ENCODE results near the gene C12orf76.
"Not testable (repeated sequence)": the region's sequence is repeated elsewhere in the genome, so short reads cannot be mapped to it uniquely, and the experiment has no call there.

Gene C12orf76, protein sequence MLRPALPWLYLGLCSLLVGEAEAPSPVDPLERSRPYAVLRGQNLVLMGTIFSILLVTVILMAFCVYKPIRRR

DNA sequence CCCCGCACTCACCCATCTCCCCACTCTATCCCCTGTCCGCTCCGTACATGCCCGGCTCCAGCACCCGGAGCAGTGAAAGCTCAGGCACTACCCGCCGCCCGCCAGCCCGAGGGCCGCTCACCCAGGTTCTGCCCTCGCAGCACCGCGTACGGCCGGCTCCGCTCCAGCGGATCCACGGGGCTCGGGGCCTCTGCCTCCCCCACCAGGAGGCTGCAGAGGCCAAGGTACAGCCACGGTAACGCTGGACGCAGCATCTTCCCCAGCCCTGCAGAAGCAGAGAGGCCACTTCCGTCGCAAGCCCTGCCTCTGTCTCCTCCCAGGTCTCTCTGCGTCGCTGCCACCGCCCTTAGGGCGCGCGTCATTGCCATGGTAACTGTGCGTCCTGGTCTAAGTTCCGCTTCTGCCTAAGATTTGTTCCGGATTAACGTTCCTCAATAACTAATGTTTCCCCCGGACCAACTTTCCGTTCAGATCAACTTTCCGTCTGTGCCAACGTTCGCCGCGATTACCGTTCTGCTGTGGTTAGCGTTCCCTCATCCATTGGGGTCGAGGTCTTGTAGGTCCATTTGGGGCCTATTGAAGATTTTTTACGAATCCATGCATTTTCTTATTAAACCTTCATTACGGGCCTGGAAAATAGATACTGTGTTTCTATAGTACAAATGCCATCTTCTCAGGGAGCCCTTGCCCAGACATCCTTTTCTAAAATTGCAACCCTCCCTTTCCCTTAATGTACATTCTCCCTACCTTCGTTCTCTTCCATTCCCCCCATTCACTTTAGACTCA, at the start of gene C12orf76:
TSS of gene C12orf76 (minus strand) at position 281 of the 786 bp plus-strand sequence. CDS start at position 254, 27 bp downstream.
- peak; percentile 90 for DNase-seq

DNA sequence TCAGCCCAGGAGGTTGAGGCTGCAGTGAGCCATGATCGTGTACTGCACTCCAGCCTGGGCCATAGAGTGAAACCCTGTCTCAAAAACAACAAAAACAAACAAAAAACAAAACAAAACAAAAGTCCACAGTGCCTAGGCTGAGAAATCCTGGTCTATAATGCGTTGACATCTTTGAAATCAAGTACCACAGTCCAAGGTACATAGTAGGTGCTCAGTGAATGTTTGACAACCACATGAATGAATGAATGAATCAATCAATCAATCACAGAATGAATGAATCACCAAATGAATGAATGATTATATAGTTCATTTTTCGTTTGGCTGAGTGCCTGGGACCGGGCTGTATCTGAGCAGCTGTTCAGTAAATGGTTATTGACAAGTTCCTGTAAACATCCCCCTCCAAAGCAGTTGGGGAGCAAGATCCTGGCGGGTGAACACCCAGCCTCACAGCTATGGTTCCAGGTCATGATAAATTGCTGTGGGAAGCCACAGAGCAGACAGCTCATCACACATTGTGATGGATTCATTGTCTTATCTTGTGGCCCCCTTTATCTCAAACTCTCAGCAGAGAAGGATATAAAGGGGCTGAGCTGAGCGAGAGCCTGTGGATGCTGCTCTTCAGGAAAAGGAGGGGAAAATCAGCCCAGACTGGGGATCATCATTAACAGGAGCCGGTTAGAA, 45.4 kb upstream of the C12orf76 start:
- DNase-seq = no peak

DNA sequence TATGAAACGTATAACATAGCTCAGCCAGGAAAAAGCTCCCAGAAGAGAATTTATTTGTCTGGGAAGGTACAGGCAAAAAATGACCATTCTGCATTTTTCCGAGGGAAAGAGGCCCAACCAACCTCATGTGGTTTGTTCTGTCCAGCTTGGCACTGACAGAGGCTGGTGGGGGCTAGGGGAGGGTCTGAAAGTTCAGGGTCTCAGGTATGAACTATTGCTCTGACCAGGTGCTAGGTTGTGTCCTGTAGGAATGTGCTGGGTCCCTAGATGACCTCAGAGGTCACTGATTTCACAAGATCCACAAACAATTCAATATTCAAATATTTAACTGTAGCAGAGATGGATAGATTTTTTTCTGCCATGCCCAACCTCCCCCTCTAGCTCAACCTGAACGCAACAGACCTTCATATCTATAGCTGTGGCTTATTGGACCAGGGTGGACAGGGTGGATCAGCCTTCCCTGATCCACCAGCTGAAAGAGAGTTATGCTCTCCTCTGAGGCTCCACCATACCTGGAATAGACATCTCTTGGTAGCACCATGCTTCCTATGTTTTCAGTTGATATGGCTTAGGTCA, 42.9 kb upstream of the C12orf76 start:
- no peak for DNase-seq

DNA sequence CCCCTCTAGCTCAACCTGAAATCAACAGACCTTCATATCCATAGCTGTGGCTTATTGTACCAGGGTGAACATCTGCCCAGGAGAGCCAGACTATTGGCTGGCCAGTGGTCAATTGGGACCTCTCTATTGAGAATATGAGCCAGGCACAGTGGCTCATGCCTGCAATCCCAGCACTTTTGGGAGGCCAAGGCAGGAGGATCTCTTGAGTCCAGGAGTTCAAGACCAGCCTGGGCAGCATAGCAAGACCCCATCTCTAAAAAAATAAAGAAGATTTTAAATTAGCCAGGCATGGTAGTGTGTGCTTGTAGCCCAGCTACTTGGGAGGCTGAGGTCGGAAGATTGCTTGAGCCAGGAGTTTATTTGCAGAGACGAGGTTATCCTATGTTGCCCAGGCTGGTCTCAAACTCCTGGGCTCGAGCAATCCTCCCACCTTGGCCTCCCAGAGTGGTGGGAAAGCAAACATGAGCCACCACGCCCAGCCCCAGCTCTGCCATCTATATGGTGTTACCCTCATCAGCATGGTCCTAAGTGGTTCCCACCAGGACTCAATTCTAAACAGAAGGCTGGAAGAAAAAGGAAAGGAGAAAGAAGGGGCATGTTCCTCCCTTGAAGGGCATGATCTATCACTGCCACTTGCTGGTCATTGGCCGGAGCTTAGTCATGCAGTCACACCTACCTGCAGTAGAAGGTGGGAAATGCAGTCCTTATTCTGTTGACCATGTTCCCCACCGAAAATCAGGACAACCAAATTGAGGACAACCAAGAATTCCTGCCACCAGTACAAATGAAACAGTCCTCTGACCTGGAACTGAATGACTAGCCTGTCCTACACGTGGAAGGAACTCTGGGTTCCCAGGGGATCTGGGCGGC, 42.2 kb upstream of the C12orf76 start:
- DNase-seq = no peak

DNA sequence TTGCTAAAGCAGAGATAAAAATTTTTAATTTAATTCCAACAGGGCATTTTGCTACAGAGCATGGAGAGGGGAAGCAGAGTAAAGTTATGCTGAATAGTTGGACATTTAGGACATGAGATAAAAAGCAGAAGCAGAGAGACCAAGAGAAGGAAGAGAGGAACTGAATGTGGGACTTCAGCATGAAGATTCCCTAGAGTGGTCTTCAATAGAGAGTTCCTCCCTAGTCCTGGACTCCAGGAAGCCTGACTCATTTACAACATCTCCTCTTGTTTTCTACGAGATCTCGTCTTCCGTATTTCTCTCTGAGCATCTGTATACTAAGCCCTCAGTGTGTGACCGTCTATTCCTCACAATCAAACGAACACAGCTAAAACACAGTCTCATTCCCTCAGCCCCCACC, 40.6 kb upstream of the C12orf76 start:
- no peak for DNase-seq

DNA sequence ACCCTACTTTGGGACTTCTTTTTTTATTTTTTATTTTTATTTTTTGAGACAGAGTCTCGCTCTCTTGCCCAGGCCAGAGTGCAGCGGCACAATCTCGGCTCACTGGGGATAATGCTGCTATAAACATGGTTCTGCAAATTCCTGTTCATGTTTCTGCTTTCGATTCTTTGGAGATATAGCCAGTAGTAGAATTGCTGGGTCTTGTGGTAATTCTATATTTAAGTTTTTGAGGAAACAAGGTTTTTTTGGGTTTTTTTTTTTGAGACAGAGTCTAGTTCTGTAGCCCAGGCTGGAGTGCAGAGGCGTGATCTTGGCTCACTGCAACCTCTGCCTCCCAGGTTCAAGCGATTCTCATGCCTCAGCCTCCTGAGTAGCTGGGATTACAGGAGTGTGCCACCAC, 39.9 kb upstream of the C12orf76 start:
- DNase-seq = not testable (repeated sequence)

DNA sequence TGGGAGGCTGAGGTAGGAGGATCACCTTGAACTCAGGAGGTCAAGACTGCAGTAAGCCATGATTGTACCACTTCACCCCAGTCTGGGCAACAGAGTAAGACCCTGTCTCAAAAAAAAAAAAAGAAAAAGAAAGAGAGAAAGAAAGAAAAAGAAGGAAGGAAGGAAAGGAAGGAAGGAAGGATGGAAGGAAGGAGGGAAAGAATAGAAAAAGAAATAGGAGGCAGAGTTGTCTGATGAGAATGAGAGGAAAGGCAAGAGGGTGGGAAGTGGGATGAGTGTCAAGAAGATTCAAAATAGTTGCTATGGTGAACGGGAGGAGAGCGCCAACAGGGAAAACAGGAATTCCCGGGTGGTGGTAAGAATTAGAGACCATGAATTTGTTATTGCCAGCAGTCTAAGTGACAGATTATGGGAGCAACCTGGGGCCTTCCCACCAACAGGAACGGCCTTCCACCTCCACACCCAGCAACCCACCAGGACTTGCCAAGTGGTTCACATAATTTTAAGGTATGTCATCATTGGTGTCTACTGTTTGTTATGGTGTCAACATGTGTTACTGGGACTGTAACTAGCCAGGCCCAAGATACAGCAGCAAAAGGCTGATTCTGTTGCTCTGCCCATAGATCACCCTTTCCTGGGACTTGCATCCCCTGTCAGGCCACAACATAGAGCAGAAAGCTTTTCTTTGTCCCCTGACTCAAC, 36.1 kb upstream of the C12orf76 start:
- DNase-seq = no peak

DNA sequence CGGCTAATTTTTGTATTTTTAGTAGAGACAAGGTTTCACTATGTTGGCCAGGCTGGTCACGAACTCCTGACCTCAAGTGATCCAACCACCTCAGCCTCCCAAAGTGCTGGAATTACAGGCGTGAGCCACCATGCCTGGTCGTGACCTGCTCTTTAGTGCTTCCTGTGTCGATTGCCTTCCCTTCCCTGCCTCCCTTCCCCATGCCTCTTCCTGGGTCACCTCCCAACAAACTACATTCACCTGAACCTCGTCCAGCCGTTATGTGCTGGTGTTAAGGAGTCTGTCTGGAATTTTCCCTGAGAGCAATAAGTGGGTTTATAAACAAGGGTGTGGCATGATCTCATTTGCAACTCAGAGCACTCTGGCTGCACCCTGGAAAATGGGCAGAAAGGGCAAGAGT, 32.1 kb upstream of the C12orf76 start:
- DNase-seq = no peak

DNA sequence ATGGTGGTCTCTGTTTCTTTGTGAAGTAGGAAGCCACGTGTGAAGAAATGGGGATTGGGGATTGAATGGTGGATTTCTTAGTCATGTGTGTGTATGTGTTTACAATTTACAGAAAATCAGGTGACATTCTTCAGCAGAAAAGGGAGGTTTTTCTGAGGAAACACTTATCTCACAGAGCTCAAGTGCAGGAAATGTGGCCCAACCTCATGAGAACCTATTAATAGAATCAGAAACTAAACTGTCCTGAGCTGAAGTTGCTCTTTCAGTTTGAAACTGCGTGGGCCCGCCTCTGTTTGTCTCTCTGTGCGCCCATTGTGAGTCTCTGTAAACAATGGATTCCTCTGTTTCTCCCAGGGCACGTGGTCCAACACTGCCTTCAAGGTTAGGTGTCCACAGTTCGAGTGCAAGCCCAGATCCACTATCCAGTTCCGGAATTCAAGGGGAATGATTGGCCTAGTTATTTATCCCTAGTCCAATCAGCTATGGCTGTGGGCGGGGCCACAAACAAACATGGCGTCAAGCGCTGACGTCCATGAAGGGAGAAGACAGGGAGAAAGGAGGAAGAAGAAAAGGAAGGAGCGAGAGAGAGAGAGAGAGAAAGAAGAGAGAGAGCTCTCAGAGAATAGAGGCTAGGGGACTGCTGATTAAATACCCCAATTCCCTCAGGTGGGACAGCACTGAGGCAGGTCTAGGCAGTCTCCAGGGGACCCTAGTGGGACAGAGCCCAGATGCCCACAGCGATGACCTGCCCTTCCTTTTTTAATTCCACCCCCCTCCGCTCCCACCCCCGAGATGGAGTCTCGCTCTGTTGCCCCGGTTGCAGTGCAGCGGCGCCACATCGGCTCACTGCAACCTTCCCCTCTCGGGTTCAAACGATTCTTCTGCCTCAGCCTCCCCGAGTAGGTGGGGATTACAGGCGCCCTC, 31.4 kb upstream of the C12orf76 start:
- DNase-seq = no peak

DNA sequence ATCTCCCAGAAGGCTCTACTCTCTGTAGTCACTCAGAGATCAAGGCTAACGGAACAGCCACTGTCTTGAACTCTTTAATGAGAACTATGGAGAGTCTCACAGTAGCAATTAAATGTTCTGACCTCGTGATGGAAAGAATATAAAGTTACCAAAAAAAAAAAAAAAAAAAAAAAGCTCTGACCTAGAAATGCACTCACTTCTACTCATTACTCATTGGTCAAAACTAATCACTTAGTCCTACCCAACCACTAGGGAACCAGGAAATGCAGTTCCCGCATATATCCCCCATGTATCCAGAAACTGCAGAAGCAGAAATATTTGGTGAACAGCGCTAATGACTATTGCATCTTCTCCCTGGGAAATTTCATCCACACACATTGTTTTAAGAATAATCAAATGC, 29.5 kb upstream of the C12orf76 start:
- DNase-seq = no peak

DNA sequence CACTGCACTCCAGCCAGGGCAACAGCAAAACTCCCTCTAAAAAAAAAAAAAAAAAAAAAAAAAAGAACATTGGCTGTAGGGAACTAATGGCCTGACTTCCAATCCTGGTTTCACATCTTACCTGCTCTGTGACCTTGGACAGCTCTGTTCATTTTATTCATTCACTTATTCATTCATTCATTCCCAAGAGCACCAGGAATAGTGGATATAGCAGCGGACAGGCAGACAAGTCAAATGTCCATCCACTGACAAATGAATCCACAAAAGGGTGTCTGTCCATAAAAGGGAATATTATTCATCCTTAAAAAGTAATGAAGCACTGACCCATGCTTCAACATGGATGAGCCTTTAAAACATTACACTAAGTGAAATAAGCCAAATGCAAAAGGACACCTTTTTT, 27.6 kb upstream of the C12orf76 start:
- no peak for DNase-seq

DNA sequence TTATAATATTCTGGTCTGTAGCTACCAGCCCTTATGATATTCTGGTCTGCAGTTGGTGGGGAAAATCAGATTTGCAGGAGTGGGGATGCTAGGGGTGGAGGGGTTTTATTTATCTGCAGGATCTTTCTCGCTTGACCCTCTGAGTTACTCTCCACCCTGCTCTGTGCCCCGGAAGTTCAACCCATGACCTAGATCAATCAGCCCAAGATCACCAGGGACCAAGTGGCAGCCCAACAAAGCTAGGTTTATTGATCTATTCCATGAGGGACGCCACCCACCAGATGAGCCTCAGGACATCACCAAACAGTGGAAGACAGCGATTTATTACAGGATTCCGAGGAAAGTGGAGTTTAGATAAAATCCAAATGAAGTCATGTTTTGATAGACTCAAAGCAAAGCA, 25.8 kb upstream of the C12orf76 start:
- DNase-seq = no peak

DNA sequence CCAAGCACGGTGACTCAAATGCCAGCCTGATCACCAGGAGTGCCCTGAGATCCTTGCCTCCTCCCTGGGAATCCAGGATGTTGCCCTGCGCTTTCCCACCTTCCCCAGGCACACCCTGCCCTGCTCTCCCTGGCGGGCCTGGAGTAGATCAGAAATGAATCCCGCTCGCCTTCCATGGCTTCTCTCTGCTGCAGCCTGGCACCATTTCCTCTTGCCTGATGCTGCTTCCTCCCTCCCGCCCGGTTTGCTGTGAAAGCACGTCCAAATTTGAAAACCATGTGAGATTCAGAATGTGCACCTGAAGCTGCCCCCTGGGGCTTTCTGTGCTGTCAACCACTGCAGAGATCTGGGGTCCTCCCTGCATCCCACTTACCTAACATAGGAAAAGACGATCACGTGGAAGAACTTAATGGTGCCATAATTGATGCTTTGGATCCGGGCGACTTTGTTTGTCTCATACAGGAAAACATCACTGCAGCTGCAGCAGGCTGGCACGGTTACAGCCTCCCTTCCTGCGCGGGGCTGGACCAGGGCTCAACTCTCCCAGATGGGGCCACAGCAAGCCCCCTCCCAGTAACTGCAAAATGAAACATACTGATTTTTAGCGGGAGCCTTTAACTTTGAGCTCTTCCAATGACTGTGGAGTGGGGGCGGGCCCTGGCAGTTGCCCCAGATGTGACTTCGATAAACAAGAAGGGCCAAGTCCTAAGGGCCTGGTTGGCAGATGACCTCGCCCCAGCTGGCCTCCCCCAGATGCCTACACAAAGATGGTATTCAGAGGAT, 24.9 kb upstream of the C12orf76 start:
- DNase-seq = no peak

DNA sequence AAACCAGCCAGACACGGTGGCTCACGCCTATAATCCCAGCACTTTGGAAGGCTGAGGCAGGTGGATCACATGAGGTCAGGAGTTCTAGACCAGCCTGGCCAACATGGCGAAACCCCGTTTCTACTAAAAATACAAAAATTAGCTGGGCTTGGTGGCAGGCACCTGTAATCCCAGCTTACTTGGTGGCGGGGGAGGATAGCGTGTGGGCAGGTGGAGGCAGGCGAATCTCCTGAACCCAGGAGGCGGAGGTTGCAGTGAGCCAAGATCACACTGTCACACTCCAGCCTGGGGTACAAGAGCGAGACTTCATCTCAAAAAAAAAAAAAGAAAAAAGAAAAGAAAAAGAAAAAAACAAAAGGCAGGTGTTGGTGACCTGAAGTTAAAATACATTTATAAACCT, 24.3 kb upstream of the C12orf76 start:
- not testable (repeated sequence) for DNase-seq

DNA sequence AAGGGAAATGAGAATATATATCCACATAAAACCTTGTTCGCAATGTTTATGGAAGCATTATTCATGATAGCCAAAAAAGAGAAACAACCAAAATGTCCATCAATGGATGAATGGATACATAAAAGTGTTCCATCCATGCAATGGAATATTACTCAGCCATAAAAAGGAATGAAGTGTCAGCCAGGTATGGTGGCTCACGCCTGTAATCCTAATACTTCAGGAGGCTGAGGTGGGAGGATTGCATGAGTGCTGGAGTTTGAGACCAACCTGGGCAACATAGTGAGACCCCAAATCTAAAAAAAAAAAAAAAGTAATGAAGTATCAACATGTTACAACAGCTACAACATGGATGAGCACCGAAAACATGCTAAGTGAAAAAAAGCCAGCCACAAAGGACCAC, 23.6 kb upstream of the C12orf76 start:
- no peak for DNase-seq

DNA sequence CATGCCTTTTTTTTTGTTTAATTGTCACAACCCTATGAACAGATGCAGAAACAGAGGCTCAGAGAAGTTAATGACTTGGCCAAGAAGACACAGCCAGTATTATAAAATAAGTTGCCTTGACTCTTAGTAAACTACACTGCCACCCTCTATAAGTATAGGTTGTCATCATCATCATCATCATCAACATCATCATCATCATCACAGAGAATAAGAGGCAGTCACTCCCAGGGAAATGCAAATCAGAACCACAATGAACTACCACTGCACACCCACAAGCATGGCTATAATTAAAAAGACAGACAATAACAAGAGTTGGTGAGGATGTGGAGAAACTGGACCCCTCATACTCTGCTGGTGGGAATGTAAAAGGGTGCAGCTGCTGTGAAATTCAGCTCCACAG, 23.2 kb upstream of the C12orf76 start:
- no peak for DNase-seq

DNA sequence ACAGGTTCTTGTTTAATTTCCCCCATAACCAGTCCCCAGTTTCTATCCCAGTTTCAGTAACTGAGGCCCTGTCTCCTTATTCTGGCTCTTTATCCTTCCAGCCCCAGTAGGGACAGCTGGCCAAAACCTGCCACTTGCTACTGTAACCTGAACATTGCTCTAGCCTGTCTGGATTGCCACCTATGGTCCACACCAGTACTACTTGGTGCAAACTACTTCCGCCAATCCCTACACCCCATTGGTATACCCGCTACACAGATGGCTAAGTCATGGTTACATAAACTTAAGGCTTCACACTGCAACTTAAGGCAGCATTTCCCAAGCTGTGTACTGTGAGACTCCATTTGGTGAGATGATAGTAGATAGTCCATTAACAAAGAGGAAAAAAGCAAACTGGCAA, 20.3 kb upstream of the C12orf76 start:
- no peak for DNase-seq

DNA sequence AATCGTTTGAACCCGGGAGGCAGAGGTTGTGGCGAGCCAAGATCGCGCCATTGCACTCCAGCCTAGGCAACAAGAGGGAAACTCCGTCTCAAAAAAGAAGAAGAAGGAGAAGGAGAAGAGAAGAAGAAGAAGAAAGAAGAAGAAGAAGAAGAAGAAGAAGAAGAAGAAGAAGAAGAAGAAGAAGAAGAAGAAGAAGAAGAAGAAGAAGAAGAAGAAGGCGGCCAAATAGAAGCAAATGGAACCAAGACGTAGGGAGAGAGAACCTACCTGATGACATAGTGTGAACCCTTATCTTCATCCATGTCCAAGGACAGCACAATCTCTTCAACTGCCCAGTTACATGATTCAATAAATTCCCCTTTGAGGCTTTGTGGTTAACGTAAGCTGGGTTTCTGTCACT, 19.8 kb upstream of the C12orf76 start:
- DNase-seq = not testable (repeated sequence)

DNA sequence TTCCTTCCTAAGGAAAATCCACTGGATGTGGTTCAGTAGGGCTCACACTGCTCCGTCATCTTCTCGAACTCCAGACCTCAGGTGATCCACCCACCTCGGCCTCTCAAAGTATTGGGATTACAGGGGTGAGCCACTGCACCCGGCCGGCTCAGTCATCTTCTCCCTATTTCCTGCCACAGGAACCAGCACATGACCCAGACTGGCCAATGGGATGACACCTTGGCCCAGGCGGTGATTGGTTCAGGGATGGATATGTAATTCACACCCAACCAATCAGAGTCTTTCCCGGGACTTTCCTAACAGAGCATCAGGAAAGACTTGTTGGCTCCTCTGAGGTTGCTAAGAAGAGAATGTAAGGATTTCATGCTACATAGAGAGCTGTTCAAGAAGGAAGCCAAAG, 19.2 kb upstream of the C12orf76 start:
- no peak for DNase-seq

DNA sequence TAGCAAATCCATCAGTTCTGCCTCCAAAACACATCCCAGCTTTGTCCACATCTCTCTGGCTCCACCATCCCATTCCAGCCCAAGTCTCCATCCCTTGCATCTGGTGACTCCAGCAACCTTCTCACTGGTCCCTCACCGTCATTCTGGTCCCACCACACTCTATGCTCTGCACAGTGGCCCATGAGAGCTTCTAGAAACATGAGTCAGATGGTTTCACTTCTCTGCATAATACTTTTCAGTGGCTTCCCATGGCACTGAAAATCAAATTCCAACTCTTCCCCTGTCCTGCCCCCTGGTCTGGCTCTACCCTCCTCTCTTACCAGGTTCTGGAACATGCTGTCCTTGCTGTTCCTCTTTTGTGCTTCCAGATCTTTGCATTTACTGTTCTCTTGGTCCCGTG, 17.2 kb upstream of the C12orf76 start:
- DNase-seq = no peak

All from NCI-H1048 (cell line).